Natural killer cell (primary cell): ENCODE data around the gene PCBD1. TPM values are rescaled to one million over a fixed set of nuclear protein-coding genes. Genes with fewer than 3 reads are reported as not detected.
"Not testable (repeated sequence)": the region's sequence is repeated elsewhere in the genome, so short reads cannot be mapped to it uniquely, and the experiment has no call there.

Experiments
- ATAC-seq, 3 donors: fragments of 150-1000 bp in 2 of 3; fragments of 200-7000 bp in 1 of 3; cut with Tn5 transposase; 1 replicate in 1 of 3; 2 replicates in 2 of 3; pipeline ENCODE4 v1.10.0; 2021; ENCODE audit warnings: mild to moderate bottlenecking in 2 of 3, moderate library complexity in 2 of 3
- DNase-seq, 2 donors: peaks; one replicate each; pipeline versions ENCODE4 v3.0.0 to v3.0.0-alpha.2; 2013 to 2021; ENCODE audit warnings: mixed read lengths in 1 of 2
- H3K27ac ChIP-seq: one replicate; pipeline ENCODE4 v1.5.1; 2013; ENCODE audit warnings: mild to moderate bottlenecking, low read length
- H3K27me3 ChIP-seq: one replicate; pipeline ENCODE4 v1.6.1; 2013; ENCODE audit warnings: low read length; ENCODE audit not compliant: control insufficient read depth, insufficient read depth
- H3K36me3 ChIP-seq: one replicate; pipeline ENCODE4 v1.6.1; 2013; ENCODE audit warnings: low read length; ENCODE audit not compliant: control insufficient read depth, insufficient read depth
- H3K4me1 ChIP-seq: one replicate; pipeline ENCODE4 v1.6.1; 2013; ENCODE audit warnings: low read length; ENCODE audit not compliant: control insufficient read depth, insufficient read depth
- H3K4me3 ChIP-seq: one replicate; pipeline ENCODE4 v1.5.1; 2013; ENCODE audit warnings: low read length
- H3K9me3 ChIP-seq: one replicate; pipeline ENCODE4 v1.6.1; 2013; ENCODE audit warnings: low read length; ENCODE audit not compliant: control insufficient read depth, insufficient read depth
- H3K27ac Mint-ChIP-seq, 2 donors: one replicate each; pipeline ENCODE4 v1.8.0; 2022; ENCODE audit warnings: mild to moderate bottlenecking in 2 of 2, mixed read lengths in 2 of 2, moderate library complexity in 1 of 2
- H3K27me3 Mint-ChIP-seq, 2 donors: one replicate each; pipeline ENCODE4 v1.8.0; 2022; ENCODE audit warnings: low read depth in 2 of 2, mixed read lengths in 2 of 2
- H3K36me3 Mint-ChIP-seq: one replicate; pipeline ENCODE4 v1.8.0; 2022; ENCODE audit warnings: mixed read lengths
- H3K4me1 Mint-ChIP-seq, 2 donors: one replicate each; pipeline ENCODE4 v1.8.0; 2022; ENCODE audit warnings: mixed read lengths in 2 of 2
- H3K4me3 Mint-ChIP-seq: one replicate; pipeline ENCODE4 v1.8.0; 2022; ENCODE audit warnings: mild to moderate bottlenecking, moderate library complexity, mixed read lengths
- H3K9me3 Mint-ChIP-seq, 2 donors: one replicate each; pipeline ENCODE4 v1.8.0; 2022; ENCODE audit warnings: mixed read lengths in 2 of 2
- WGBS: methylation state at CpG from one replicate; pipeline ENCODE4 v1.1.7; 2013; ENCODE audit warnings: missing lambda C conversion rate; ENCODE audit not compliant: insufficient coverage; 5-methylcytosine and 5-hydroxymethylcytosine counted together
- intact Hi-C: fragments of 100-400 bp; cut with micrococcal nuclease; formaldehyde crosslinking; loops from one replicate; pipeline ENCODE4 v1.14.2; 2022
- total RNA-seq, 4 donors: library from RNA; stranded (reverse); fragments of 120-200 nt in 1 of 4; gene quantifications; one replicate each; pipeline versions ENCODE4 v1.2.3 to v1.2.4, GENCODE V29; 2013 to 2022
- TF ChIP-seq, protein P1 (sequence below): fragments of 200-600 bp; IDR thresholded peaks from one replicate; pipeline ENCODE4 v1.8.0; 2022; ENCODE audit warnings: antibody characterized with exemption

Gene PCBD1
- total RNA-seq, 3 donors from 2014 or later (not counting 1 experiment from before 2014, with no cell fraction given), result 7.2 to 15.3 (median 10.4) TPM

- Histone ChIP-seq H3K27me3 (no peaks in the 10 kb centered on the region), H3K4me3 (no peak overlapping the region), H3K9me3 (no peaks in the 10 kb centered on the region), H3K4me1 (peaks cover 2% of the 10 kb centered on the region), H3K36me3 (no peaks in the 10 kb centered on the region), H3K27ac (no peak overlapping the region)
- no peaks in the 10 kb centered on the region for H3K36me3 Mint-ChIP-seq
- no peaks in the 10 kb centered on the region for H3K9me3 Mint-ChIP-seq
- WGBS, result 83% methylated on average over 4 of the region's 4 CpGs
- intact Hi-C loops, result no loop called here
- TF ChIP-seq, protein P1, sequence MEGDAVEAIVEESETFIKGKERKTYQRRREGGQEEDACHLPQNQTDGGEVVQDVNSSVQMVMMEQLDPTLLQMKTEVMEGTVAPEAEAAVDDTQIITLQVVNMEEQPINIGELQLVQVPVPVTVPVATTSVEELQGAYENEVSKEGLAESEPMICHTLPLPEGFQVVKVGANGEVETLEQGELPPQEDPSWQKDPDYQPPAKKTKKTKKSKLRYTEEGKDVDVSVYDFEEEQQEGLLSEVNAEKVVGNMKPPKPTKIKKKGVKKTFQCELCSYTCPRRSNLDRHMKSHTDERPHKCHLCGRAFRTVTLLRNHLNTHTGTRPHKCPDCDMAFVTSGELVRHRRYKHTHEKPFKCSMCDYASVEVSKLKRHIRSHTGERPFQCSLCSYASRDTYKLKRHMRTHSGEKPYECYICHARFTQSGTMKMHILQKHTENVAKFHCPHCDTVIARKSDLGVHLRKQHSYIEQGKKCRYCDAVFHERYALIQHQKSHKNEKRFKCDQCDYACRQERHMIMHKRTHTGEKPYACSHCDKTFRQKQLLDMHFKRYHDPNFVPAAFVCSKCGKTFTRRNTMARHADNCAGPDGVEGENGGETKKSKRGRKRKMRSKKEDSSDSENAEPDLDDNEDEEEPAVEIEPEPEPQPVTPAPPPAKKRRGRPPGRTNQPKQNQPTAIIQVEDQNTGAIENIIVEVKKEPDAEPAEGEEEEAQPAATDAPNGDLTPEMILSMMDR, result no peak
- ATAC-seq (no peak), DNase-seq (no peak)
- H3K27me3 Mint-ChIP-seq, result peaks cover 3 to 12% of the 10 kb centered on the region in 2 donors
- no peak overlapping the region for H3K27ac Mint-ChIP-seq
- no peak overlapping the region for H3K4me3 Mint-ChIP-seq
- peaks cover 6 to 7% of the 10 kb centered on the region in 2 donors for H3K4me1 Mint-ChIP-seq
These were observed 32.2 kb upstream of the PCBD1 start for GRCh38 chr10:70920519-70920918.

DNA sequence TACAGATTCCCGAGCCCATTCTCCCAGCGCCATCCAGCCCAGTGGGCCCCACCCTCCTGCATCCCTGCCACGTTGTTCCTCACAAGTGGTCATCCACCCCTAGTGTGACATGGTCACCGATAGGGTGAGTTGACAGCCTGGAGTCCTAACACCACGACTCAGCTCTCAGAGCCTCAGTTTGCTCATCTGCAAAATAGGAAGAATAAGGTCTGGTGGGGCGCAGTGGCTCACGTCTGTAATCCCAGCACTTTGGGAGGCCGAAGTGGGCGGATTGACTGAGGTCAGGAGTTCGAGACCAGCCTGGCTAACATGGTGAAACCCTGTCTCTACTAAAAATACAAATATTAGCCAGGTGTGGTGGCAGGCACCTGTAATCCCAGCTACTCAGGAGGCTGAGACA lies 31.5 kb upstream of the PCBD1 start:
- H3K36me3 ChIP-seq, ATAC-seq, DNase-seq, H3K27ac ChIP-seq, intact Hi-C loops, H3K4me1 ChIP-seq, H3K4me3 Mint-ChIP-seq, H3K9me3 ChIP-seq, H3K9me3 Mint-ChIP-seq, H3K27me3 Mint-ChIP-seq, H3K4me3 ChIP-seq, H3K36me3 Mint-ChIP-seq, H3K4me1 Mint-ChIP-seq, H3K27ac Mint-ChIP-seq, H3K27me3 ChIP-seq: not testable (repeated sequence)
- WGBS, result 91% methylated on average over 10 of the region's 10 CpGs

DNA sequence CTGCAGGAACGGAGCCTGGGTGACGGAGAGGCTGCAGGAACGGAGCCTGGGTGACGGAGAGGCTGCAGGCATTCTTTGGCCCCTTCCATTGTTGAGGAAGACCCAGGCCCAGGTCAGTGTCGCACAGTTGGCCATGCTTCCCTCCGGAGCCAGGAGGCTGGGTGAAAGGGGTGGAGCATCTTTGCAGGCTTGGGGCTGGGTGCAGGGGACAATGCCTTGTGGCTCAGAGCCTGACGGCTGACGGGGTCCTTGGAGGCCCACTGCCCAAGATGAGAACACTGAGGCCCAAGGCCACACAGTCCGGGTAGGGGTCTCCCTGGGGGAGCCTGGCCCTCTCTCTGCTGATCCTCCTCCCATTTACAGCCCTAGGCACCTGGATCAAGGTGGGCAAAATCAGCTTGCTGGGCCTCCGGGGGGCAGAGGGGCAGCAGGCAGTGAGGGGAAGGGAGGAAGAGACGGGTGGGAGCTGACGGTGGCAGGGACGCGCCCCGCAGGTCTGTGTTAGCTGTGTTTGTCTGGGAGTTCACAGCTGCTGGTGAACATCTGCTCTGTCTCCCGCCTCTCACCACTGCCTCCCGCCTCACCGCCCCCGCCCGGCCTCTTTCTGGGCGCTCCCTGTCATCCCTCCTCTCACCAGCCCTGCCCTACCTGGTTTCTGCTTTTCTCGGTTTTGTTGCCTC lies 30.6 kb upstream of the PCBD1 start:
- DNase-seq (no peak), ATAC-seq (no peak)
- no peaks in the 10 kb centered on the region for H3K9me3 Mint-ChIP-seq
- no peaks in the 10 kb centered on the region for H3K9me3 ChIP-seq
- no peak overlapping the region for H3K4me3 Mint-ChIP-seq
- TF ChIP-seq, protein P1, result no peak
- no peaks in the 10 kb centered on the region for H3K36me3 ChIP-seq
- H3K27me3 Mint-ChIP-seq, result peaks cover 3 to 5% of the 10 kb centered on the region in 2 donors
- no peaks in the 10 kb centered on the region for H3K27me3 ChIP-seq
- WGBS, result 72% methylated on average over 19 of the region's 22 CpGs
- no peaks in the 10 kb centered on the region for H3K4me1 Mint-ChIP-seq
- H3K27ac ChIP-seq, result no peak overlapping the region
- no peaks in the 10 kb centered on the region for H3K4me1 ChIP-seq
- intact Hi-C loops, result no loop called here
- H3K4me3 ChIP-seq, result no peak overlapping the region
- no peaks in the 10 kb centered on the region for H3K36me3 Mint-ChIP-seq
- no peak overlapping the region for H3K27ac Mint-ChIP-seq

DNA sequence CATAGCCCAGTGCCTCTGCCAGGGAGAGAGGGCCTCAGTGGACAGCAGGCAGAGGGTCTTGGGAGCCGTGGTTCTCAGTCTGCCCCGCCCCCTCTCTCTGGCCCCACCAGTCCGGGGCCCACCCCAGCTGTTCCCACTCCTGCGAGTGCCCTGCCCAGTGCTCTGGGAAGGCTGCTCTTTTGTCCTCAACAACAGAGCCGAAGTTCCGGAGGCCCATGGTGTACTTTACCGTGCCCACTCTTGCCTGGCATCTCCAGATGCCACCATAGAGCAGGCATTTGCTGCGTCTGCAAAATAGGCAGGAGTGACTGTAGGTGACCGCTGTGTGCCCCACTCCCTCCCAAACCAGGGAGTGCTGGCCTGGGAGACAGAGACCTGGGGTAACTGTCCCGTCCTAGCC lies 29.3 kb upstream of the PCBD1 start:
- intact Hi-C loops, result no loop called here
- Histone ChIP-seq H3K36me3 (no peaks in the 10 kb centered on the region), H3K27me3 (no peaks in the 10 kb centered on the region), H3K27ac (no peak overlapping the region), H3K4me1 (no peaks in the 10 kb centered on the region), H3K4me3 (no peak overlapping the region), H3K9me3 (no peaks in the 10 kb centered on the region)
- H3K4me1 Mint-ChIP-seq, result no peaks in the 10 kb centered on the region
- whole genome bisulfite sequencing, result 89% methylated on average over 9 of the region's 10 CpGs
- DNase-seq (no peak), ATAC-seq (no peak)
- peaks cover 5% of the 10 kb centered on the region in 2 donors for H3K27me3 Mint-ChIP-seq
- TF ChIP-seq, protein P1, result no peak
- H3K36me3 Mint-ChIP-seq, result no peaks in the 10 kb centered on the region
- H3K4me3 Mint-ChIP-seq, result no peak overlapping the region
- no peak overlapping the region for H3K27ac Mint-ChIP-seq
- H3K9me3 Mint-ChIP-seq, result no peaks in the 10 kb centered on the region
